ENCODE results near the gene ISOC1. TPM values are rescaled to one million over a fixed set of nuclear protein-coding genes. Genes with fewer than 3 reads are reported as not detected.

ISOC1 gene
- total and polyA plus RNA-seq, 10 of the 15 experiments (the other 5 are each of a cell fraction or from before 2014, with no cell fraction given) = 12.6 to 61.8 (median 29.9) TPM

DNA sequence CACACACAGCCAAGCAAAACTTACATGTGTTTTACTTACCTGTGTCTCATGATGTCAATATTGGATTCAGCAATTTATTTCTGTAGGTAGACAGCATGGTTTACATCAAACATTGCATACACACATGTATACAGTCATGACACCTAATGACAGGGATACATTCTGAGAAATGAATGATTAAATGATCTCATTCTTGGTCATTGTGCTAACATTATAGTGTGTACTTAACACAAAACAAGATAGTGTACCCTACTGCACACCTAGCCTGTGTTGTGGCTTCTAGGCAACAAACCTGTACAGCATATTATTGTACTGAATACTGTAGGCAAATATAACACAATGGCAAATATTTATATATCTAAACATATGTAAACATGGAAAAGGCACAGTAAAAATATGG is 28.0 kb downstream of the ISOC1 start:
- SMC1A ChIA-PET (ENCODE audit: uncharacterized antibody, unreplicated experiment) = no interaction called here
- in situ Hi-C loops (cut with MboI) = loop anchor here (25.0 kb wide), 1 partner anchor 1560 kb away; no protein-coding TSS in a partner anchor
- POLR2A ChIA-PET = no interaction called here

More for the DNA sequence above, 28.0 kb downstream of the ISOC1 start:
- Histone ChIP-seq H3K36me3 (ENCODE audit: control insufficient read depth in 2 of 2, insufficient read depth in 2 of 2, low read length in 1 of 2) (no peaks in the 10 kb centered on the region), H3K27me3 (replicated peaks in 1 of 2; ENCODE audit: control insufficient read depth in 2 of 2, insufficient read depth in 2 of 2, low read length in 1 of 2) (no peaks in the 10 kb centered on the region), H3K9me3 (replicated peaks; ENCODE audit: control insufficient read depth, insufficient read depth, low read length) (no peaks in the 10 kb centered on the region), H3K79me2 (ENCODE audit: control insufficient read depth, insufficient read depth, low read length) (no peaks in the 10 kb centered on the region), H3K4me3 (no peak overlapping the region), H3K4me2 (ENCODE audit: control insufficient read depth, insufficient read depth) (no peak overlapping the region), H2AFZ (ENCODE audit: control insufficient read depth, low read depth, low read length) (no peak overlapping the region), H3K9ac (ENCODE audit: control insufficient read depth, insufficient read depth, low read length) (no peak overlapping the region), H3K27ac (ENCODE audit: control insufficient read depth, insufficient read depth) (no peak overlapping the region), H4K20me1 (ENCODE audit: control insufficient read depth, insufficient read depth) (no peaks in the 10 kb centered on the region), H3K4me1 (ENCODE audit: control insufficient read depth, insufficient read depth, low read length) (peaks cover 13% of the 10 kb centered on the region)
- DNase-seq (ENCODE audit: low read depth, low spot score) (no peak), ATAC-seq (no peak), FAIRE-seq (no peak)
- intact Hi-C loops (cut with micrococcal nuclease; ENCODE audit: unreplicated experiment) = no loop called here
- TF ChIP-seq, protein P1, sequence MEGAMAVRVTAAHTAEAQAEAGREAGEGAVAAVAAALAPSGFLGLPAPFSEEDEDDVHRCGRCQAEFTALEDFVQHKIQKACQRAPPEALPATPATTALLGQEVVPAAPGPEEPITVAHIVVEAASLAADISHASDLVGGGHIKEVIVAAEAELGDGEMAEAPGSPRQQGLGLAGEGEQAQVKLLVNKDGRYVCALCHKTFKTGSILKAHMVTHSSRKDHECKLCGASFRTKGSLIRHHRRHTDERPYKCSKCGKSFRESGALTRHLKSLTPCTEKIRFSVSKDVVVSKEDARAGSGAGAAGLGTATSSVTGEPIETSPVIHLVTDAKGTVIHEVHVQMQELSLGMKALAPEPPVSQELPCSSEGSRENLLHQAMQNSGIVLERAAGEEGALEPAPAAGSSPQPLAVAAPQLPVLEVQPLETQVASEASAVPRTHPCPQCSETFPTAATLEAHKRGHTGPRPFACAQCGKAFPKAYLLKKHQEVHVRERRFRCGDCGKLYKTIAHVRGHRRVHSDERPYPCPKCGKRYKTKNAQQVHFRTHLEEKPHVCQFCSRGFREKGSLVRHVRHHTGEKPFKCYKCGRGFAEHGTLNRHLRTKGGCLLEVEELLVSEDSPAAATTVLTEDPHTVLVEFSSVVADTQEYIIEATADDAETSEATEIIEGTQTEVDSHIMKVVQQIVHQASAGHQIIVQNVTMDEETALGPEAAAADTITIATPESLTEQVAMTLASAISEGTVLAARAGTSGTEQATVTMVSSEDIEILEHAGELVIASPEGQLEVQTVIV (IDR thresholded peaks at IDR 0.05; ENCODE audit: borderline replicate concordance, partially characterized antibody) = no peak
- TF ChIP-seq, protein P2, sequence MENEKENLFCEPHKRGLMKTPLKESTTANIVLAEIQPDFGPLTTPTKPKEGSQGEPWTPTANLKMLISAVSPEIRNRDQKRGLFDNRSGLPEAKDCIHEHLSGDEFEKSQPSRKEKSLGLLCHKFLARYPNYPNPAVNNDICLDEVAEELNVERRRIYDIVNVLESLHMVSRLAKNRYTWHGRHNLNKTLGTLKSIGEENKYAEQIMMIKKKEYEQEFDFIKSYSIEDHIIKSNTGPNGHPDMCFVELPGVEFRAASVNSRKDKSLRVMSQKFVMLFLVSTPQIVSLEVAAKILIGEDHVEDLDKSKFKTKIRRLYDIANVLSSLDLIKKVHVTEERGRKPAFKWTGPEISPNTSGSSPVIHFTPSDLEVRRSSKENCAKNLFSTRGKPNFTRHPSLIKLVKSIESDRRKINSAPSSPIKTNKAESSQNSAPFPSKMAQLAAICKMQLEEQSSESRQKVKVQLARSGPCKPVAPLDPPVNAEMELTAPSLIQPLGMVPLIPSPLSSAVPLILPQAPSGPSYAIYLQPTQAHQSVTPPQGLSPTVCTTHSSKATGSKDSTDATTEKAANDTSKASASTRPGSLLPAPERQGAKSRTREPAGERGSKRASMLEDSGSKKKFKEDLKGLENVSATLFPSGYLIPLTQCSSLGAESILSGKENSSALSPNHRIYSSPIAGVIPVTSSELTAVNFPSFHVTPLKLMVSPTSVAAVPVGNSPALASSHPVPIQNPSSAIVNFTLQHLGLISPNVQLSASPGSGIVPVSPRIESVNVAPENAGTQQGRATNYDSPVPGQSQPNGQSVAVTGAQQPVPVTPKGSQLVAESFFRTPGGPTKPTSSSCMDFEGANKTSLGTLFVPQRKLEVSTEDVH (IDR thresholded peaks at IDR 0.05; ENCODE audit: low read depth, partially characterized antibody) = no peak
- TF ChIP-seq, protein P3, sequence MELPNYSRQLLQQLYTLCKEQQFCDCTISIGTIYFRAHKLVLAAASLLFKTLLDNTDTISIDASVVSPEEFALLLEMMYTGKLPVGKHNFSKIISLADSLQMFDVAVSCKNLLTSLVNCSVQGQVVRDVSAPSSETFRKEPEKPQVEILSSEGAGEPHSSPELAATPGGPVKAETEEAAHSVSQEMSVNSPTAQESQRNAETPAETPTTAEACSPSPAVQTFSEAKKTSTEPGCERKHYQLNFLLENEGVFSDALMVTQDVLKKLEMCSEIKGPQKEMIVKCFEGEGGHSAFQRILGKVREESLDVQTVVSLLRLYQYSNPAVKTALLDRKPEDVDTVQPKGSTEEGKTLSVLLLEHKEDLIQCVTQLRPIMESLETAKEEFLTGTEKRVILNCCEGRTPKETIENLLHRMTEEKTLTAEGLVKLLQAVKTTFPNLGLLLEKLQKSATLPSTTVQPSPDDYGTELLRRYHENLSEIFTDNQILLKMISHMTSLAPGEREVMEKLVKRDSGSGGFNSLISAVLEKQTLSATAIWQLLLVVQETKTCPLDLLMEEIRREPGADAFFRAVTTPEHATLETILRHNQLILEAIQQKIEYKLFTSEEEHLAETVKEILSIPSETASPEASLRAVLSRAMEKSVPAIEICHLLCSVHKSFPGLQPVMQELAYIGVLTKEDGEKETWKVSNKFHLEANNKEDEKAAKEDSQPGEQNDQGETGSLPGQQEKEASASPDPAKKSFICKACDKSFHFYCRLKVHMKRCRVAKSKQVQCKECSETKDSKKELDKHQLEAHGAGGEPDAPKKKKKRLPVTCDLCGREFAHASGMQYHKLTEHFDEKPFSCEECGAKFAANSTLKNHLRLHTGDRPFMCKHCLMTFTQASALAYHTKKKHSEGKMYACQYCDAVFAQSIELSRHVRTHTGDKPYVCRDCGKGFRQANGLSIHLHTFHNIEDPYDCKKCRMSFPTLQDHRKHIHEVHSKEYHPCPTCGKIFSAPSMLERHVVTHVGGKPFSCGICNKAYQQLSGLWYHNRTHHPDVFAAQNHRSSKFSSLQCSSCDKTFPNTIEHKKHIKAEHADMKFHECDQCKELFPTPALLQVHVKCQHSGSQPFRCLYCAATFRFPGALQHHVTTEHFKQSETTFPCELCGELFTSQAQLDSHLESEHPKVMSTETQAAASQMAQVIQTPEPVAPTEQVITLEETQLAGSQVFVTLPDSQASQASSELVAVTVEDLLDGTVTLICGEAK (IDR thresholded peaks at IDR 0.05; ENCODE audit: borderline replicate concordance) = no peak
- TF ChIP-seq, protein P4, sequence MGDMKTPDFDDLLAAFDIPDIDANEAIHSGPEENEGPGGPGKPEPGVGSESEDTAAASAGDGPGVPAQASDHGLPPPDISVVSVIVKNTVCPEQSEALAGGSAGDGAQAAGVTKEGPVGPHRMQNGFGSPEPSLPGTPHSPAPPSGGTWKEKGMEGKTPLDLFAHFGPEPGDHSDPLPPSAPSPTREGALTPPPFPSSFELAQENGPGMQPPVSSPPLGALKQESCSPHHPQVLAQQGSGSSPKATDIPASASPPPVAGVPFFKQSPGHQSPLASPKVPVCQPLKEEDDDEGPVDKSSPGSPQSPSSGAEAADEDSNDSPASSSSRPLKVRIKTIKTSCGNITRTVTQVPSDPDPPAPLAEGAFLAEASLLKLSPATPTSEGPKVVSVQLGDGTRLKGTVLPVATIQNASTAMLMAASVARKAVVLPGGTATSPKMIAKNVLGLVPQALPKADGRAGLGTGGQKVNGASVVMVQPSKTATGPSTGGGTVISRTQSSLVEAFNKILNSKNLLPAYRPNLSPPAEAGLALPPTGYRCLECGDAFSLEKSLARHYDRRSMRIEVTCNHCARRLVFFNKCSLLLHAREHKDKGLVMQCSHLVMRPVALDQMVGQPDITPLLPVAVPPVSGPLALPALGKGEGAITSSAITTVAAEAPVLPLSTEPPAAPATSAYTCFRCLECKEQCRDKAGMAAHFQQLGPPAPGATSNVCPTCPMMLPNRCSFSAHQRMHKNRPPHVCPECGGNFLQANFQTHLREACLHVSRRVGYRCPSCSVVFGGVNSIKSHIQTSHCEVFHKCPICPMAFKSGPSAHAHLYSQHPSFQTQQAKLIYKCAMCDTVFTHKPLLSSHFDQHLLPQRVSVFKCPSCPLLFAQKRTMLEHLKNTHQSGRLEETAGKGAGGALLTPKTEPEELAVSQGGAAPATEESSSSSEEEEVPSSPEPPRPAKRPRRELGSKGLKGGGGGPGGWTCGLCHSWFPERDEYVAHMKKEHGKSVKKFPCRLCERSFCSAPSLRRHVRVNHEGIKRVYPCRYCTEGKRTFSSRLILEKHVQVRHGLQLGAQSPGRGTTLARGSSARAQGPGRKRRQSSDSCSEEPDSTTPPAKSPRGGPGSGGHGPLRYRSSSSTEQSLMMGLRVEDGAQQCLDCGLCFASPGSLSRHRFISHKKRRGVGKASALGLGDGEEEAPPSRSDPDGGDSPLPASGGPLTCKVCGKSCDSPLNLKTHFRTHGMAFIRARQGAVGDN (IDR thresholded peaks at IDR 0.05) = no peak
- TF ChIP-seq POU2F2 (IDR thresholded peaks at IDR 0.05; ENCODE audit: borderline replicate concordance, low read depth, low read length) (no peak), NR2F1 (conservative IDR thresholded peaks at IDR 0.05) (no peak), RELA (IDR thresholded peaks at IDR 0.05; ENCODE audit: borderline replicate concordance, partially characterized antibody) (no peak), CREB1 (IDR thresholded peaks at IDR 0.05; ENCODE audit: low read depth) (no peak), NR2C1 (IDR thresholded peaks at IDR 0.05) (no peak), RFX5 (IDR thresholded peaks at IDR 0.05; ENCODE audit: low read depth, low read length) (no peak), BACH1 (IDR thresholded peaks at IDR 0.05; ENCODE audit: borderline replicate concordance) (no peak)
- no TSS peak for BruUV-seq (replicated peaks)
- RAD21 ChIA-PET (ENCODE audit: unreplicated experiment) = no interaction called here
- CTCF ChIA-PET = no interaction called here
